ENCODE results near the gene NCKAP5.

DNA sequence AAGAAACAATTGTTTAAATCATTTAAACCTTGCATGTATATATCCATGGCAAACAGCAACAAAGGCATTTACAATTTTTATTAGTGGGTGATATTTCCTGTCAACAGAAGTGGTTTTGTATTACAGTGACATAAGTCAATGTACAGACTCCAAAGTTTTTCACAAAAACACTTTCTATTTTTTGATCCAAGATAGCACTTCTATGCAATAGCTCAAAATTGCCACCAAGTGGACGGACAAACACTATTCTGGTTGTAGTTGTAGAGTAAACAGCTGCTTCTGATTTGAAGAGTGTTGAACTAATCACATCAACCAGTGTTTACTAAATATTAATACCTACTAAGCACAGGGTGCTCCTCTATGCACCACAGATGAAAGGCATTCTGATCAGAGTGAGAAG, 421.4 kb downstream of the NCKAP5 start:
- TF ChIP-seq CTCF (IDR thresholded peaks at IDR 0.05; ENCODE audit: borderline replicate concordance, extremely low read depth, low read length, poor library complexity, severe bottlenecking) (no peak), EZH2 (IDR thresholded peaks at IDR 0.05; ENCODE audit: borderline replicate concordance, low read depth, low read length, severe bottlenecking) (no peak)

Data from DND-41 (cell line).